ENCODE data around the gene THBS3. TPM values are rescaled to one million over a fixed set of nuclear protein-coding genes. Genes with fewer than 3 reads are reported as not detected.

The THBS3 gene
- 12.1 and 14.7 TPM in 2 replicates for total RNA-seq

GRCh38 chr1:155207806-155208540, at the start of gene THBS3:
Gene THBS3 (minus strand): TSS chr1:155207897. CDS start chr1:155207876, 21 bp downstream.

GRCh38 chr1:155255243-155256007, 47.7 kb upstream of the THBS3 start, which contains the start of gene ENTREP3:
Gene ENTREP3 (minus strand): TSS chr1:155255483. CDS start chr1:155254877, 606 bp downstream.

GRCh38 chr1:155208541-155209311, 1.0 kb upstream of the THBS3 start, which contains the start of gene MTX1:
Gene MTX1 (plus strand): TSS chr1:155208695. CDS start chr1:155208805, 110 bp downstream.

GRCh38 chr1:155173478-155174323, 34.0 kb downstream of the THBS3 start, which contains the start of gene TRIM46:
Gene TRIM46 (plus strand): TSS chr1:155173849. CDS start chr1:155173967, 118 bp downstream.

GRCh38 chr1:155172732-155173477, 34.8 kb downstream of the THBS3 start, which contains the start of gene KRTCAP2:
Gene KRTCAP2 (minus strand): TSS chr1:155173304. CDS start chr1:155173224, 80 bp downstream.

Other genes starting within 250 kb of the THBS3 start
- 11.6 and 14.5 TPM in 2 replicates for gene PYGO2, start 246.1 kb downstream of the THBS3 start, total RNA-seq
- 358 and 365 TPM in 2 replicates for gene SHC1, start 237.2 kb downstream of the THBS3 start, total RNA-seq
- 67.6 and 80.5 TPM in 2 replicates for gene CKS1B, start 233.2 kb downstream of the THBS3 start, total RNA-seq
- gene FLAD1, start 224.6 kb downstream of the THBS3 start, total RNA-seq = 42.4 and 54.9 TPM in 2 replicates
- gene LENEP, start 214.3 kb downstream of the THBS3 start, total RNA-seq = 0.72 TPM in 1 of 2 replicates, not detected in the other
- gene ZBTB7B, start 205.1 kb downstream of the THBS3 start, total RNA-seq = 50.4 and 64.4 TPM in 2 replicates
- gene DCST2, start 174.1 kb downstream of the THBS3 start, total RNA-seq = 0.64 TPM in 1 of 2 replicates, not detected in the other
- 0.21 TPM in 1 of 2 replicates, not detected in the other for gene DCST1, start 174.1 kb downstream of the THBS3 start, total RNA-seq
- gene ADAM15, start 156.6 kb downstream of the THBS3 start, total RNA-seq = 257 and 285 TPM in 2 replicates
- 15.8 and 18.1 TPM in 2 replicates for gene EFNA4, start 144.2 kb downstream of the THBS3 start, total RNA-seq
- 9.9 and 12.6 TPM in 2 replicates for gene EFNA3, start 129.1 kb downstream of the THBS3 start, total RNA-seq
- 44.8 and 111 TPM in 2 replicates for gene EFNA1, start 80.0 kb downstream of the THBS3 start, total RNA-seq
- gene SLC50A1, start 72.0 kb downstream of the THBS3 start, total RNA-seq = 61.9 and 120 TPM in 2 replicates
- gene DPM3, start 67.4 kb downstream of the THBS3 start, total RNA-seq = 7.5 and 22.9 TPM in 2 replicates
- gene KRTCAP2, start 34.6 kb downstream of the THBS3 start, total RNA-seq = 96.9 and 107 TPM in 2 replicates
- gene TRIM46, start 34.0 kb downstream of the THBS3 start, total RNA-seq = 0.85 and 3.4 TPM in 2 replicates
- gene MTX1, start 798 bp upstream of the THBS3 start, total RNA-seq = 52.2 and 86.3 TPM in 2 replicates
- 5.8 and 10.7 TPM in 2 replicates for gene ENTREP3, start 47.6 kb upstream of the THBS3 start, total RNA-seq
- 30.4 and 44.5 TPM in 2 replicates for gene SCAMP3, start 54.5 kb upstream of the THBS3 start, total RNA-seq
- 12.6 and 16.4 TPM in 2 replicates for gene CLK2, start 65.6 kb upstream of the THBS3 start, total RNA-seq
- 0.43 and 0.72 TPM in 2 replicates for gene HCN3, start 69.6 kb upstream of the THBS3 start, total RNA-seq
- 0.24 TPM in 1 of 2 replicates, not detected in the other for gene PKLR, start 93.5 kb upstream of the THBS3 start, total RNA-seq
- 183 and 331 TPM in 2 replicates for gene FDPS, start 101.0 kb upstream of the THBS3 start, total RNA-seq
- gene RUSC1, start 113.0 kb upstream of the THBS3 start, total RNA-seq = 18.6 and 24.1 TPM in 2 replicates